HG02759 (cell line): ENCODE data around the gene ZNF146.
"Not testable (repeated sequence)": the region's sequence is repeated elsewhere in the genome, so short reads cannot be mapped to it uniquely, and the experiment has no call there.

Experiments used
- ATAC-seq: cut with Tn5 transposase; IDR thresholded peaks from one replicate; pipeline ENCODE4 v1.9.1; 2021; ENCODE audit warnings: mild to moderate bottlenecking, moderate library complexity; ENCODE audit not compliant: unreplicated experiment

The ZNF146 gene

GRCh38 chr19:36269295-36269694 is 54.4 kb downstream of the ZNF146 start:
- not testable (repeated sequence) for ATAC-seq
